Left renal cortex interstitium (tissue), 4 donors: ENCODE results near the gene ALS2CL. TPM values are rescaled to one million over a fixed set of nuclear protein-coding genes. Genes with fewer than 3 reads are reported as not detected.
"Not testable (repeated sequence)": the region's sequence is repeated elsewhere in the genome, so short reads cannot be mapped to it uniquely, and the experiment has no call there.

Experiments used
- DNase-seq, 4 donors: peaks; one replicate each; pipeline ENCODE4 v3.0.0-alpha.2; 2013; ENCODE audit warnings: low read depth in 4 of 4, low spot score in 2 of 4, missing footprints in 1 of 4
- polyA plus RNA-seq, 4 donors: library from polyadenylated mRNA; unstranded; fragments of 120-200 nt; gene quantifications; one replicate each; pipeline ENCODE4 v1.2.1, GENCODE V29; 2013; ENCODE audit not compliant: insufficient read length in 4 of 4

Gene ALS2CL
- 10 to 100 TPM in 3 of 4 donors, 1 to 10 TPM in 1; 7.6 to 18.0 (median 14.2) TPM for polyA plus RNA-seq

GRCh38 chr3:46693038-46693891 lies at the start of gene ALS2CL:
ALS2CL (minus strand) TSS chr3:46693679; CDS start chr3:46689440, 4,239 bp downstream.
- DNase-seq: no peak

- DNase-seq: no peak
These were observed 49.6 kb upstream of the ALS2CL start for GRCh38 chr3:46742992-46743585.

DNA sequence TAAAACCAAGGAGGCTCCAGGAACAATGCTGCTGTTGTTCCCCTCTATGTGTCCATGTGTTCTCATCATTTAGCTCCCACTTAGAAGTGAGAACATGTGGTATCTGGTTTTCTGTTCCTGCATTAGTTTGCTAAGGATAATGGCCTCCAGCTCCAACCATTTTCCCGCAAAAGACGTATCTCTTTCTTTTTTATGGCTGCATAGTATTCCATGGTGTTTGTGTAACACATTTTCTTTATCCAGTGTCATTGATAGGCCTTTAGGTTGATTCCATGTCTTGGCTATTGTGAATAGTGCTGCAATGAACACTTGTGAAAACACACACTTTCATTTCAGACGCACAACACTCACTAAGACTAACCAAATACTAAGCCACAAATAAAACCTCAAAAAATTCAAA lies 46.1 kb upstream of the ALS2CL start:
- DNase-seq: not testable (repeated sequence)

DNA sequence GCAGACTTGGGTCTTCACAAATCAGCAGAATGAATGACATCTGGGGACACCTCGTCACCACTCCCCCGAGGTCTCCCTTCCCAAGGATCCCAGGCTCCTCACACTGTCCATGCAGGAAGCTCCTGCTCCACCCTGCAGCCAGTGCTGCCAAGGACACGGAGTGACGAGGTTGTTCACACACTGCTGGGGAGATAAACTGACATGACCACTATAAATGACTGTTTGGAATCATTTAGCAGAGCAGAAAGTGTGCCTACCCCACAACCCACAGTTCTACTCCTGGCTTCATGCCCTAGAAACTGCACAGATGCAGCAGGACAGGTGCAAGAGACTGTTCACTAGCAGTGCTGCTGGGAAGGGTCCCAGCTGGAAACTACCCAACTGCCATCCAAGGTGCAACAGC lies 43.9 kb upstream of the ALS2CL start:
- no peak for DNase-seq

GRCh38 chr3:46736006-46736872 lies 42.8 kb upstream of the ALS2CL start:
- DNase-seq: no peak

DNA sequence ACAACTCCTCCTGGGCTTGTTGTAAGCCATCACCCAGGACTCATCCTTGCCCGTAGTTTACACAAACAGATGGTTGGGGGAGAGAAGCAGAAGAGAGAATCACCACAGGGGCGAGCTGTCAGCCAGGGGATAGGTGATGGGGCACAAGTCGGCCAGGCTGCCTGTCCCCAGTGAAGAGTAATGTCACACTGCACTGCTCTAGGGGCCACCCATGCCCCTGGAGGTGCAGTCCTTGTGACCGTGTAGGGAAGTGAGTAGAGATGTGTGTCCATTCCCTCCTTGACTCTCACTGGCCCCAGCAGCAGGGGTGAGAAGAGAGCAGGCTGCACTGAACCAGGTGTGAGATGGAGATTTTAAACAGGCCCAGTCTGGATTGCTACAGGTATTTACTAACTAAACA lies 41.3 kb upstream of the ALS2CL start:
- DNase-seq: no peak

- DNase-seq: no peak
These were observed 39.7 kb upstream of the ALS2CL start for GRCh38 chr3:46733026-46733800.

- no peak for DNase-seq
These were observed 38.3 kb upstream of the ALS2CL start for GRCh38 chr3:46731795-46732194.

DNA sequence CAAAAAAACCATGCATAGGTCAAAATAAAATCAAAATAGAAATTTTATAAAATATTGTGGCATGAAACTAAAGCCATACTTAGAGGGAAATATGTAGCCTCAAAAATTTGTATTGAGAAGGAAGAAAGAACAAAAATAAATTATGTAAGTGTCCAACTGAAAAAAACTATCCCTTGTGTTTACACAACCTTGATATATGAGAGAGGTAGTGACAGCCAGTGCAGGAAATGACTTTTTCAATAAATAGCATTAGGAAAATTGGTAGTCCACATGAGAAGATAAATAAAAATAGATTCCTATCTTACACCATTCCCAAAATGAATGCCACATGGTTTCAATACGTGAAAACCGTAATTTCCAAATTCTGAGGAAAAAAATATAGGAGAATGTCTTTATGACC lies 37.3 kb upstream of the ALS2CL start:
- no peak for DNase-seq

DNA sequence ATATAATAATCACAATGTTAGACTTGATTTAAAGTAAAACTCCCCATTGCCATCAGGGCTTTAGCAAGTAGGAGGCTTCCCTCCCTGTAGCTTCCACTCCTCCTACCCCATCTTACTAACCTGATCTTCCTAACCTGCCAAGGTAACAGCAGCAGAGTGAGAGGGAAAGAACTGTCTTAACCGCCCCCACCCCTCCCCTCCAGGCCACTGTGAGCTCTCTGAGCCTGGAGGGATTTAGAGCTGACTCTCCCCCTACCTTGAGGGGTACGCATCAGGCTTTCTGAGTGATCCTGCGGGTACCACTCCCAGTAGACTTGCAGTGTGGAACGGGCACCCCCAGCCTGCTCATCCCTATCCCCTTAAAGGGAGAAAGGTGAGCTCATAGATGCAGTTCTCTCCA lies 35.6 kb upstream of the ALS2CL start:
- no peak for DNase-seq

DNA sequence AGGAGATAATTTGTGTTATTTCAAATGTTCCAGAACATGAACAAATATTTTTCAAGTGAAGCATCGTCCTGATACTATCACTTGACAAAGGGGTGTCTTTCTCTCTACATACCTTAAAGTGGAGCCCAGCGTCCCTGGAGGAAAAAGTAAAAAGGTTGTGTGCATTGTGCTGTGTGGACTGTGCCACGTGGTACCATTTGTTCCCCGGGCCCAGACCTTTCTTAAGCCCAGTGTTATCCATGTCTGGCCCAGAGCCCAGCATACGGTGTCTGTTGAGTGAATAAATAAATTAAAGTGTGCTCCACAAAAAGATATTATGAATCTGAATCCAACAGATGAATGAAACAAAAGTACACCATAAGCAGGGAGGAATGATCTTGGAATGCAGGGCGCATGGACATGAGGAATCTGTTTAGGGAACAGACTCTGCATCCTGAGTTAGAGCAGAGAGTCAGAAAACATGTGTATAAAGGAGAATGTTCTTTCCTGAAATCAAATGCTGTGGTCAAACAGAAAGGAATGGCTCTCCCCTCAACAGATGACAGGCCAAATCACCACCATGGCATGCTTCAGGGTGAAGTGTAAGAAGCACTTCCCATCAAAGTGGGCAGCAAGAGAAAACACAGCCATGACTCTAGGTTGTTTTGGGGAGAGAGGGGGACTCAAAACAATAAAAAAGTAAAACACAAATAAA lies 32.3 kb upstream of the ALS2CL start:
- no peak for DNase-seq

DNA sequence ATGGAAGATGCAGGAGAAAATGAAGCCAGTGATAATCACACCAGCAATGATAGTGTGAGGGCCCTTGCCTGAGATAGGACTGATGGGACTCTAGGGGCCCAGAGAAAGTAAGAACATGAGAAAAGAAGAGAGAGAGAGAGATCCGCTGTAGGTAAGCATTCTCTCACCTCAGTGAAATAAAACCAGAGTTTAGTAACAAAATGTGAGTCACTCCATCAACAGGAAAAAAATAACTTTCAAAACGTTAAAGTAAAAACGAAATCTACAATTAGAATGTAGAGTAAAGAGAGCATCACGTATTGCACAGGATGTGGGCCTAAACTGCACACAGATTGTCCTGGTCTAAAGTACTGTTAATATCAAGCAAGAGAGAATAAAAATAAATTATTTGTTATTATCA lies 30.9 kb upstream of the ALS2CL start:
- no peak for DNase-seq

- DNase-seq: no peak
These were observed 29.0 kb upstream of the ALS2CL start for GRCh38 chr3:46722443-46722842.

GRCh38 chr3:46721009-46721408 lies 27.5 kb upstream of the ALS2CL start:
- no peak for DNase-seq

- no peak for DNase-seq
These were observed 26.3 kb upstream of the ALS2CL start for GRCh38 chr3:46719735-46720271.

GRCh38 chr3:46719044-46719565 lies 25.6 kb upstream of the ALS2CL start:
- DNase-seq: no peak

GRCh38 chr3:46717447-46718231 lies 24.2 kb upstream of the ALS2CL start, which contains the start of gene PRSS50:
PRSS50 (minus strand) TSS chr3:46717869; CDS start chr3:46717824, 45 bp downstream.
- no peak for DNase-seq
